HEK293 (cell line): Measurements from ENCODE around the gene MYO18B.

Experiments used
- CTCF ChIP-seq: fragments of 450-650 bp; formaldehyde crosslinking; IDR thresholded peaks from 2 replicates; pipeline ENCODE4 v1.5.1; 2016; ENCODE audit warnings: missing biosample characterization, missing genetic modification characterization
- YY1 ChIP-seq: fragments of 450-650 bp; formaldehyde crosslinking; IDR thresholded peaks from 2 replicates; pipeline ENCODE4 v1.5.1; 2018; ENCODE audit warnings: missing biosample characterization, missing genetic modification characterization
- ZNF10 ChIP-seq: fragments of 450-650 bp; formaldehyde crosslinking; IDR thresholded peaks from 2 replicates; pipeline ENCODE4 v1.5.1; 2017; ENCODE audit warnings: missing biosample characterization, missing genetic modification characterization

DNA sequence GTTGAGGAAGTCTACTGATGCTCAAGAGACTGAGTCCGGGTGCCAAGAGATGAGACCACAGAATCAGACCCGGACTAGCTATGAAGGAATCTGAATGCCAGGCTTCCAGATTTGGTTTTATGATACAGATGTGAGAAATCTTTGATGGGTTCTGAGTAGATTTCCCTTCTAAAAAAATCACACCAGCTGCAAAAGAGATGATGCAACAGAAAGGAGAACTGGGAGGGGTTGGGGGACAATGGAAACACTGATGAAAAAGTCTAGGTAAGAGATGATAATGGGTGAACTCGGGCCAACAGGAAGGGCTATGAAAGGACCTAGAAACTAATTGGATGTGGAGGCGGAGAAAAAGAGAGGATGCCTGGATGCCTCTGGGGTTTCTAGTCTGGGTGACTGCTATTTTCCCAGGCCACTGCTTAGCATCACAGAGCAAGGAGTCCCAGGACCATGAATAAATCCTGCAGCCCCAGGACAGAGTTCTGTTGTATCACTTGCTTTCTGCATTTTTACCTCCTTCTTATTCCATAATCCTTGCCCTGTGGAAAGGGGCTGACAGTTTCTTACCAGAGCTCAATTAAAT is 311.8 kb downstream of the MYO18B start:
- TF ChIP-seq CTCF (tag by site-specific recombination) = no peak
- TF ChIP-seq ZNF10 = no peak
- no peak for TF ChIP-seq YY1
